RWPE1 (cell line): ENCODE results near the gene PDILT.

Source experiments
- CTCF ChIA-PET: fragments of 350-600 bp; sonication (Branson Sonifier 250); formaldehyde crosslinking; extraction: SDS; loops from one replicate; lab custom pipeline; 2021; lab: Yijun Ruan, JAX
- POLR2A ChIA-PET: fragments of 400-600 bp; formaldehyde crosslinking; extraction: SDS; loops from one replicate; lab custom pipeline; 2020; ENCODE audit warnings: antibody characterized with exemption; ENCODE audit not compliant: low non-redundant PET; lab: Yijun Ruan, JAX
- DNase-seq: peaks from one replicate; pipeline ENCODE4 v3.0.0; 2012; ENCODE audit warnings: low spot score
- H3K27ac ChIP-seq: fragments of 450-650 bp; 2 replicates; pipeline ENCODE4 v1.5.1; 2017
- CTCF ChIP-seq: fragments of 450-650 bp; conservative IDR thresholded peaks from 2 replicates; pipeline ENCODE4 v1.5.1; 2017; ENCODE audit warnings: low read depth, mild to moderate bottlenecking

PDILT gene

GRCh38 chr16:20353379-20353778, 51.2 kb downstream of the PDILT start:
- TF ChIP-seq CTCF, result no peak
- POLR2A ChIA-PET, result no interaction called here
- DNase-seq, result no peak
- CTCF ChIA-PET, result no interaction called here
- H3K27ac ChIP-seq, result no peak overlapping the region

GRCh38 chr16:20352615-20353014, 51.9 kb downstream of the PDILT start, which contains the start of gene UMOD:
TSS of gene UMOD (minus strand) at chr16:20352715. CDS start at chr16:20350737, 1,978 bp downstream.
- ChIA-PET CTCF (no interaction called here), POLR2A (no interaction called here)
- DNase-seq, result no peak
- TF ChIP-seq CTCF, result no peak
- H3K27ac ChIP-seq, result no peak within 1 kb of the TSS

- no peak for DNase-seq
- no peak for TF ChIP-seq CTCF
- H3K27ac ChIP-seq, result no peak overlapping the region
- ChIA-PET CTCF (interaction anchor here (0.6 kb wide), 2 partner anchors 18 to 304 kb away, joined by 3 read pairs; no protein-coding TSS in a partner anchor), POLR2A (no interaction called here)
Measured at GRCh38 chr16:20349615-20350014, 54.9 kb downstream of the PDILT start.

- H3K27ac ChIP-seq, result no peak overlapping the region
- DNase-seq, result no peak
- TF ChIP-seq CTCF, result no peak
- ChIA-PET POLR2A (no interaction called here), CTCF (no interaction called here)
Measured at GRCh38 chr16:20348365-20349185, 56.0 kb downstream of the PDILT start.

GRCh38 chr16:20347666-20348364, 56.7 kb downstream of the PDILT start:
- TF ChIP-seq CTCF, result no peak
- POLR2A ChIA-PET, result no interaction called here

GRCh38 chr16:20344611-20345010, 59.9 kb downstream of the PDILT start:
- no peak overlapping the region for H3K27ac ChIP-seq
- CTCF ChIA-PET, result no interaction called here
- TF ChIP-seq CTCF, result no peak
- POLR2A ChIA-PET, result no interaction called here
- DNase-seq, result no peak

More at GRCh38 chr16:20347666-20348364, 56.7 kb downstream of the PDILT start:
- H3K27ac ChIP-seq, result no peak overlapping the region
- no peak for DNase-seq
- CTCF ChIA-PET, result no interaction called here
